CD4-positive, alpha-beta T cell treated with Interleukin-17A for 1 hour (primary cell): Measurements from ENCODE around the gene ATP1B4.
A peak's percentile ranks its signal among the peaks of the same experiment; 100 is the strongest.

Experiments
- DNase-seq: peaks from one replicate; pipeline ENCODE4 v3.0.0-alpha.2; 2020

Gene ATP1B4

GRCh38 chrX:120377715-120378114, 15.8 kb downstream of the ATP1B4 start:
- DNase-seq: no peak

GRCh38 chrX:120378570-120378969, 16.7 kb downstream of the ATP1B4 start:
- DNase-seq: no peak

GRCh38 chrX:120379937-120380681, 18.2 kb downstream of the ATP1B4 start:
- DNase-seq: no peak

GRCh38 chrX:120380699-120381098, 18.8 kb downstream of the ATP1B4 start:
- DNase-seq: peak; percentile 61

GRCh38 chrX:120401301-120401700, 39.4 kb downstream of the ATP1B4 start:
- DNase-seq: no peak

GRCh38 chrX:120402369-120402768, 40.5 kb downstream of the ATP1B4 start:
- DNase-seq: no peak

GRCh38 chrX:120406638-120407037, 44.7 kb downstream of the ATP1B4 start:
- DNase-seq: no peak

GRCh38 chrX:120408168-120408567, 46.3 kb downstream of the ATP1B4 start:
- no peak for DNase-seq

- peak; percentile 34 for DNase-seq
Observed at GRCh38 chrX:120419463-120419862, 57.6 kb downstream of the ATP1B4 start.

- DNase-seq: no peak
Observed at GRCh38 chrX:120426599-120426998, 64.7 kb downstream of the ATP1B4 start.

GRCh38 chrX:120428309-120428708, 66.4 kb downstream of the ATP1B4 start:
- no peak for DNase-seq

- DNase-seq: no peak
Observed at GRCh38 chrX:120429776-120430540, 68.1 kb downstream of the ATP1B4 start.
